Heart right ventricle (tissue), 16 donors: ENCODE measurements around the gene EFCAB6. TPM values are rescaled to one million over a fixed set of nuclear protein-coding genes. Genes with fewer than 3 reads are reported as not detected.

Source experiments
- ATAC-seq, 8 donors: fragments of 200-7000 bp; cut with Tn5 transposase; one replicate each; pipeline ENCODE4 v1.9.1; 2020; ENCODE audit warnings: mild to moderate bottlenecking in 8 of 8, moderate library complexity in 8 of 8, moderate number of reproducible peaks in 1 of 8
- DNase-seq, 2 donors: peaks; one replicate each; pipeline ENCODE4 v3.0.0-alpha.2; 2020
- H3K27ac ChIP-seq, 10 donors: fragments of 200-600 bp; sonication (generic) in 2 of 10; one replicate each; pipeline versions ENCODE4 v1.5.0 to v1.8.0; 2020 to 2022; ENCODE audit warnings: mild to moderate bottlenecking in 3 of 10
- H3K27me3 ChIP-seq, 7 donors: fragments of 200-600 bp; one replicate each; pipeline ENCODE4 v1.8.0; 2021 to 2022; ENCODE audit warnings: mild to moderate bottlenecking in 2 of 7
- H3K36me3 ChIP-seq, 9 donors: fragments of 200-600 bp; sonication (generic) in 1 of 9; one replicate each; pipeline versions ENCODE4 v1.5.0 to v1.8.0; 2020 to 2022; ENCODE audit warnings: mild to moderate bottlenecking in 2 of 9
- H3K4me1 ChIP-seq, 9 donors: fragments of 200-600 bp; sonication (generic) in 1 of 9; one replicate each; pipeline versions ENCODE4 v1.5.0 to v1.8.0; 2020 to 2022; ENCODE audit warnings: mild to moderate bottlenecking in 4 of 9
- H3K4me3 ChIP-seq, 10 donors: fragments of 200-600 bp; sonication (generic) in 2 of 10; one replicate each; pipeline versions ENCODE4 v1.5.0 to v1.8.0; 2020 to 2022; ENCODE audit warnings: mild to moderate bottlenecking in 7 of 10, moderate library complexity in 2 of 10
- H3K9me3 ChIP-seq, 11 donors: fragments of 200-600 bp in 10 of 11; sonication (generic) in 2 of 11; one replicate each; pipeline versions ENCODE4 v1.5.0 to v1.8.0; 2013 to 2022; ENCODE audit warnings: mild to moderate bottlenecking in 2 of 11, control low read depth in 1 of 11, moderate library complexity in 1 of 11
- WGBS, 2 donors: extraction: QIAGEN DNeasy Blood & Tissue Kit; methylation state at CpG; one replicate each; pipeline ENCODE4 v1.1.7; 2013; ENCODE audit warnings: inconsistent platforms in 1 of 2; 5-methylcytosine and 5-hydroxymethylcytosine counted together
- intact Hi-C, 10 donors: fragments of 100-400 bp; cut with DNase I; formaldehyde crosslinking; loops; one replicate each; pipeline versions ENCODE4 v1.11.1 to v1.14.2; 2022
- polyA plus RNA-seq, 2 donors: library from polyadenylated mRNA; stranded (reverse); fragments of 200-250 nt; gene quantifications; one replicate each; pipeline ENCODE4 v1.2.3, GENCODE V29; 2013
- total RNA-seq, 10 donors: library from RNA; stranded (reverse); fragmentation: NEBNext Ultra II Directional in 3 of 10; extraction: Animal tissue kit (Norgen Biotek cat#: 25700) in 3 of 10; gene quantifications; one replicate each; pipeline versions ENCODE4 v1.2.1 to v1.2.4, GENCODE V29; 2021 to 2023
- TF ChIP-seq, protein P1 (sequence below), 9 donors: fragments of 200-600 bp; sonication (generic) in 2 of 9; IDR thresholded peaks; one replicate each; pipeline versions ENCODE4 v1.5.0 to v1.8.0; 2021 to 2022; ENCODE audit warnings: antibody characterized with exemption in 9 of 9, mild to moderate bottlenecking in 5 of 9, moderate library complexity in 1 of 9
- donor health status: Arrhythmogenic right ventricular cardiomyopathy.
- donor health status: ischemic (EF 13 %, LVEDD 7.1; RV severe dilation, severe dysfunction).
- donor health status: healthy with polysubstance abuse.
- donor health status: DM: no; HTN: yes; CAD: no.
- donor health status: DM: no; HTN: no; CAD: no.
- donor health status: ischemic (EF 25% LVEDD 6.9; RV normal size, moderate dysfunction).
- donor health status: ischemic (EF 25% LVEDD 5.7; RV mildly dilated, moderate dysfunction).
- donor health status: healthy.
- donor health status: DM: yes; HTN: yes; CAD: no.
- donor health status: Ischemic cardiomyopathy.
- donor health status: ischemic (EF 35%, LVEDD 5.7; RV mildly dilated, moderate dysfunction).
- donor health status: nonischemic (EF 11% LVEDD 7.7; RV severe dilation, severe dysfunction).
- donor health status: DM: yes; HTN: yes; CAD: no.
- donor health status: PGD.
- donor health status: ischemic (EF 29% LVEDD 5.4; RV normal size, mild dysfunction).
- donor health status: nonischemic (EF 23%, LVEDD 6.1; RV moderate dilation, normal function).

EFCAB6 gene
- total and polyA plus RNA-seq, 12 donors, result 0.25 to 4.3 (median 1.8) TPM

DNA sequence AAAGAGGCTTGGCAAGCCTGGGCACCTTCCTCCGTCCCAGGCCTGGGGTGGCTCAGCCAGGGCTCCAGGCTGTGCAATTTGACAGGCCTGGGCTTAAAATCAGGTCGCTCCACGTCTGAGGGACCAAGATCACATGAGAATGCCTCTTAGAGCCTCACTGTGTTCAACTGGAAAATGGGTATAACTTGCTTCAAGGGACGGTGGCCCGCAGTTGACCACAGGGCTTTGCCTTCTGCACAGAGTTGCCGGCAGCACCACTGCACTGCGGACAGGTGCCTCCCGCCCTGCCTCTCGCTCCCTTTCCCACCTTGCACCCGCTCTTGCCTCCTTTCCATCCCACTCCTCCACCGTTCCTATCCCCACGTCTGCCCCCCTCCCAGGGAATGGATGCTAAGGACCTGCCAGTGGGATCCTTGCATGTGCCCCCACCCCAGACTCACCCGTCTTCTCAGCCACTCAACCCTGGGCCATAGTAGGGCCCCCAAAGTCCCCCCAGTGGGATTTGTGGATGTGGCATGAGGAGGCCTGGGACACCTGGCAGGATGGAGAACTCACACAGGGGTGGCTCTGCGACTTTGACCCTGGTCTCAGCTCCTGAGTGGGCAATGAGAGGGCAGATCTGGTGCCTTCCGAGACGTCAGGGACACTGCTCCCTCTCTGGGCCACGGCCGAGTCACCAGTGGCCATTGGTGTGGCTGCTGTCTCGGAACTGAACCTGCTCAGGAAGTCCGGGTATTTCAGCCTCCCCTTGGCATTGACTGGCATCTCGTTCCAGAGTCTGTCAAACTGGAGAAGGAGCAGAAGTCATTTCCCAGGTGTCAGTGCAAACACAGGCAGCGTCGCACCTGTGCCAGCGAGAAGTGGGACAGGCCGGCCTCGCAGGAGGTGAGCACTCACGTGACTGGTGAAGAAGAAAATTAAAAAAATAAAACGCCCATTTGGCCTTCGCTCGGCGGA, 272.3 kb downstream of the EFCAB6 start:
- 85 to 90% methylated on average over 31 of the region's 31 CpGs for WGBS, 2 donors
- DNase-seq (no peak), ATAC-seq (no peak)
- no peak overlapping the region for H3K4me3 ChIP-seq
- H3K9me3 ChIP-seq, result peaks cover 0 to 12% (median 0%) of the 10 kb centered on the region in 11 donors
- no peak overlapping the region for H3K27ac ChIP-seq
- peaks cover 0 to 10% (median 0%) of the 10 kb centered on the region in 7 donors for H3K27me3 ChIP-seq
- H3K4me1 ChIP-seq, result no peaks in the 10 kb centered on the region
- H3K36me3 ChIP-seq, result peaks cover 0 to 4% (median 0%) of the 10 kb centered on the region in 9 donors
- intact Hi-C loops, result no loop called here
- TF ChIP-seq, protein P1, sequence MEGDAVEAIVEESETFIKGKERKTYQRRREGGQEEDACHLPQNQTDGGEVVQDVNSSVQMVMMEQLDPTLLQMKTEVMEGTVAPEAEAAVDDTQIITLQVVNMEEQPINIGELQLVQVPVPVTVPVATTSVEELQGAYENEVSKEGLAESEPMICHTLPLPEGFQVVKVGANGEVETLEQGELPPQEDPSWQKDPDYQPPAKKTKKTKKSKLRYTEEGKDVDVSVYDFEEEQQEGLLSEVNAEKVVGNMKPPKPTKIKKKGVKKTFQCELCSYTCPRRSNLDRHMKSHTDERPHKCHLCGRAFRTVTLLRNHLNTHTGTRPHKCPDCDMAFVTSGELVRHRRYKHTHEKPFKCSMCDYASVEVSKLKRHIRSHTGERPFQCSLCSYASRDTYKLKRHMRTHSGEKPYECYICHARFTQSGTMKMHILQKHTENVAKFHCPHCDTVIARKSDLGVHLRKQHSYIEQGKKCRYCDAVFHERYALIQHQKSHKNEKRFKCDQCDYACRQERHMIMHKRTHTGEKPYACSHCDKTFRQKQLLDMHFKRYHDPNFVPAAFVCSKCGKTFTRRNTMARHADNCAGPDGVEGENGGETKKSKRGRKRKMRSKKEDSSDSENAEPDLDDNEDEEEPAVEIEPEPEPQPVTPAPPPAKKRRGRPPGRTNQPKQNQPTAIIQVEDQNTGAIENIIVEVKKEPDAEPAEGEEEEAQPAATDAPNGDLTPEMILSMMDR (IDR thresholded peaks at IDR 0.05), result no peak

DNA sequence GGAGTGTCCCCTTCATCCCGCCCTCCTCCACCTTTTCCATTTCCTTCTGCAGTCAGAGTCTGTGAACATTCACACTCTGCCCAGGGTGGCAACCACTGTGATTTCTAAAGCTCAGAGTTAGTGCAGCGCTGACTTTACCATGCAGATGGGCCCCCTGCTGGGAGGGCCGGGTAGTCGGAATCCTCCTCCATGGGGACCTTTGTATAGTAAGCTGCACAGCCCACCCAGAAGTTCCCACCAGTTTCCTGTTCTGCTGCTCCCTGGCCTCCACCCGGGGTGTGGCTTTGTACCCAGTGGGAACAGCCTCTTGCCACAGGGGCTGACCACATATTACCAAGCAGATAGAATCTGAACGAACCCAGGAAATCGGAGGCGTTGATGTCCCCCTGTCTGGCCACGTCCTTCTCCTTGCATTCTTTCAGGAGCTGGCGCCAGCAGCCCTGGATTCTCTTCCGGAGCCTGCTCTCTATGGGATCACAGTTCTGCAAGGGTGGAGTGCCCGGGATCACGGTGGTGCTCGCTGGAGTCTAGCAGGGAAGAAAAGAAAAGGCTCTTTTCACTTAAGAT, 275.0 kb downstream of the EFCAB6 start:
- intact Hi-C loops, result no loop called here
- 84 to 88% methylated on average over 14 of the region's 14 CpGs for WGBS, 2 donors

DNA sequence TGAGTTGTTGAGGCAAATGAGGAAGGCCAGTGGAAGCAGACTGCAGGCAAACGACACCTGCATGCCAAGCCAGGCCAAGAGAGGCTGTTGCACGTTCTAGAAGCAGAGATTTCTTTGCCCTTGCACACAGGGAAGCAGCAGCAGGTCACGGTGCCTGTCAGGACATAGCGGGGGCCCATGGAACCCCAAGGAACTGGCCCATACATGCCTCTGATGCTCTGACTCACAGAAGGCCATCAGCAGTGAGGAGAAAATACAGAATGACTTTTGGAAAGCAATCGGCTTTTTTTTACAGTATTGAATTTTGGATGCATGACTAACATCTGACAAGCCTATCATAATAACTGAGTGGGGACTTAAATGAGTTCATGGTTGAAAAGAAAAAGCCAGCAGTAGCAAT, 276.4 kb downstream of the EFCAB6 start:
- H3K27me3 ChIP-seq, result peaks cover 0 to 6% (median 0%) of the 10 kb centered on the region in 7 donors
- peaks cover 0 to 12% (median 0%) of the 10 kb centered on the region in 11 donors for H3K9me3 ChIP-seq
- intact Hi-C loops, result no loop called here
- TF ChIP-seq, protein P1 (IDR thresholded peaks at IDR 0.05), result no peak
- no peak for DNase-seq
- no peak for ATAC-seq
- H3K4me3 ChIP-seq, result no peak overlapping the region
- 68 to 73% methylated on average over 5 of the region's 5 CpGs for WGBS, 2 donors
- peaks cover 0 to 4% (median 0%) of the 10 kb centered on the region in 9 donors for H3K36me3 ChIP-seq
- H3K27ac ChIP-seq, result no peak overlapping the region
- H3K4me1 ChIP-seq, result no peaks in the 10 kb centered on the region

More for the DNA sequence above, 275.0 kb downstream of the EFCAB6 start:
- DNase-seq (no peak), ATAC-seq (no peak)
- Histone ChIP-seq H3K27me3 (peaks cover 0 to 8% (median 0%) of the 10 kb centered on the region in 7 donors), H3K36me3 (peaks cover 0 to 4% (median 0%) of the 10 kb centered on the region in 9 donors), H3K4me1 (no peaks in the 10 kb centered on the region), H3K4me3 (no peak overlapping the region), H3K27ac (no peak overlapping the region), H3K9me3 (peaks cover 0 to 12% (median 0%) of the 10 kb centered on the region in 11 donors)
- TF ChIP-seq, protein P1 (IDR thresholded peaks at IDR 0.05), result no peak

- Histone ChIP-seq H3K9me3 (peaks cover 0 to 12% (median 0%) of the 10 kb centered on the region in 11 donors), H3K27me3 (peaks cover 0 to 10% (median 0%) of the 10 kb centered on the region in 7 donors), H3K4me3 (no peak overlapping the region), H3K36me3 (peaks cover 0 to 4% (median 0%) of the 10 kb centered on the region in 9 donors), H3K27ac (no peak overlapping the region), H3K4me1 (no peaks in the 10 kb centered on the region)
- intact Hi-C loops, result no loop called here
- no peak for ATAC-seq
- WGBS, 2 donors, result 80 to 81% methylated on average over 7 of the region's 7 CpGs
- TF ChIP-seq, protein P1 (IDR thresholded peaks at IDR 0.05), result no peak
- no peak for DNase-seq
Observed at GRCh38 chr22:43535336-43535735, 276.8 kb downstream of the EFCAB6 start.
